SH-SY5Y (cell line): ENCODE data around the gene SEMA3F.

Source experiments
- GATA2 ChIP-seq: IDR thresholded peaks from 2 replicates; pipeline ENCODE4 v1.6.1; 2011; ENCODE audit warnings: mild to moderate bottlenecking, low read depth, low read length
- GATA3 ChIP-seq: IDR thresholded peaks from 2 replicates; pipeline ENCODE4 v1.6.1; 2011; ENCODE audit warnings: low read depth, mild to moderate bottlenecking, low read length, moderate library complexity

GRCh38 chr3:50203113-50203808 is 48.1 kb downstream of the SEMA3F start:
- TF ChIP-seq GATA2 (no peak), GATA3 (no peak)
